GM18909 (cell line): Measurements from ENCODE around the gene MPV17L2.

Experiments used
- ATAC-seq: cut with Tn5 transposase; IDR thresholded peaks from one replicate; pipeline ENCODE4 v1.9.1; 2021; ENCODE audit warnings: mild to moderate bottlenecking; ENCODE audit not compliant: unreplicated experiment, poor library complexity

MPV17L2 gene

GRCh38 chr19:18231775-18232174 is 38.8 kb downstream of the MPV17L2 start:
- ATAC-seq = no peak

- no peak for ATAC-seq
Measured at GRCh38 chr19:18232540-18233223, 39.7 kb downstream of the MPV17L2 start.

GRCh38 chr19:18233224-18233825 is 40.3 kb downstream of the MPV17L2 start:
- no peak for ATAC-seq

GRCh38 chr19:18234194-18234593 is 41.2 kb downstream of the MPV17L2 start:
- ATAC-seq = no peak

GRCh38 chr19:18239303-18239702 is 46.3 kb downstream of the MPV17L2 start:
- ATAC-seq = no peak

- ATAC-seq = no peak
Measured at GRCh38 chr19:18245297-18245696, 52.3 kb downstream of the MPV17L2 start.
